ENCODE data around the gene WSB1. TPM values are rescaled to one million over a fixed set of nuclear protein-coding genes. Genes with fewer than 3 reads are reported as not detected.

The WSB1 gene
- total and polyA plus RNA-seq, 10 donors = 54.7 to 641 (median 408) TPM

GRCh38 chr17:27299384-27300049, 5.6 kb downstream of the WSB1 start:
- Histone ChIP-seq H3K9me3 (no peaks in the 10 kb centered on the region), H3K4me1 (peaks cover 41 to 96% (median 80%) of the 10 kb centered on the region in 6 donors), H3K4me3 (peak overlapping the region in 2 of 8 donors; percentile 68 to 97), H3K27me3 (replicated peaks in 1 of 7) (no peaks in the 10 kb centered on the region), H3K27ac (peak overlapping the region in 6 of 8 donors; percentile 24 to 100 (median 100)), H3K36me3 (peaks cover 0 to 46% (median 9%) of the 10 kb centered on the region in 6 donors)
- 58 to 75% (median 68%) methylated on average over 5 of the region's 5 CpGs for WGBS, 5 donors
- DNase-seq = no peak
- intact Hi-C loops (cut with DNase I; ENCODE audit: low total_unique reads) = no loop called here
- TF ChIP-seq CTCF (IDR thresholded peaks at IDR 0.05 in 8 of 11, conservative IDR thresholded peaks at IDR 0.05 in 3 of 11) (no peak), POLR2AphosphoS5 (IDR thresholded peaks at IDR 0.05) (peak in 1 of 3 donors; percentile 11)

GRCh38 chr17:27303734-27304133, 9.8 kb downstream of the WSB1 start:
- TF ChIP-seq CTCF (IDR thresholded peaks at IDR 0.05 in 8 of 11, conservative IDR thresholded peaks at IDR 0.05 in 3 of 11) = no peak
- TF ChIP-seq POLR2AphosphoS5 (IDR thresholded peaks at IDR 0.05) = no peak
- TF ChIP-seq POLR2A (IDR thresholded peaks at IDR 0.05) = no peak
- intact Hi-C loops (cut with DNase I; ENCODE audit: low total_unique reads) = no loop called here
- Histone ChIP-seq H3K36me3 (peaks cover 0 to 78% (median 43%) of the 10 kb centered on the region in 6 donors), H3K9me3 (no peaks in the 10 kb centered on the region), H3K27ac (no peak overlapping the region), H3K4me3 (peak overlapping the region in 1 of 8 donors; percentile 2), H3K27me3 (replicated peaks in 1 of 7) (no peaks in the 10 kb centered on the region), H3K4me1 (peaks cover 26 to 97% (median 54%) of the 10 kb centered on the region in 6 donors)
- DNase-seq = no peak
- WGBS, 5 donors = 83 to 93% (median 88%) methylated on average over 2 of the region's 2 CpGs

- 93 to 98% (median 95%) methylated on average over 7 of the region's 7 CpGs for WGBS, 5 donors
- H3K4me3 ChIP-seq = no peak overlapping the region
- intact Hi-C loops (cut with DNase I; ENCODE audit: low total_unique reads) = no loop called here
- peaks cover 6 to 88% (median 27%) of the 10 kb centered on the region in 6 donors for H3K4me1 ChIP-seq
- no peaks in the 10 kb centered on the region for H3K27me3 ChIP-seq (replicated peaks in 1 of 7)
- TF ChIP-seq POLR2A (IDR thresholded peaks at IDR 0.05) = no peak
- no peak for TF ChIP-seq CTCF (IDR thresholded peaks at IDR 0.05 in 8 of 11, conservative IDR thresholded peaks at IDR 0.05 in 3 of 11)
- peak in 1 of 3 donors; percentile 14 for TF ChIP-seq POLR2AphosphoS5 (IDR thresholded peaks at IDR 0.05)
- no peak overlapping the region for H3K27ac ChIP-seq
- no peaks in the 10 kb centered on the region for H3K9me3 ChIP-seq
- DNase-seq = no peak
- peaks cover 0 to 97% (median 68%) of the 10 kb centered on the region in 6 donors for H3K36me3 ChIP-seq
Measured at GRCh38 chr17:27306276-27306835, 12.4 kb downstream of the WSB1 start.

- DNase-seq = no peak
Measured at GRCh38 chr17:27310565-27311110, 16.7 kb downstream of the WSB1 start.

More at GRCh38 chr17:27310565-27311110, 16.7 kb downstream of the WSB1 start:
- Histone ChIP-seq H3K4me3 (no peak overlapping the region), H3K4me1 (peaks cover 0 to 48% (median 9%) of the 10 kb centered on the region in 6 donors), H3K36me3 (peaks cover 0 to 100% (median 93%) of the 10 kb centered on the region in 6 donors), H3K27ac (peak overlapping the region in 1 of 8 donors; percentile 7), H3K27me3 (replicated peaks in 1 of 7) (no peaks in the 10 kb centered on the region), H3K9me3 (no peaks in the 10 kb centered on the region)
- TF ChIP-seq POLR2AphosphoS5 (IDR thresholded peaks at IDR 0.05) = no peak
- TF ChIP-seq CTCF (IDR thresholded peaks at IDR 0.05 in 8 of 11, conservative IDR thresholded peaks at IDR 0.05 in 3 of 11) = no peak
- no peak for TF ChIP-seq POLR2A (IDR thresholded peaks at IDR 0.05)
- WGBS, 5 donors = 92 to 97% (median 96%) methylated on average over 4 of the region's 4 CpGs
- intact Hi-C loops (cut with DNase I; ENCODE audit: low total_unique reads) = no loop called here

All from spleen (tissue), 11 donors.